ENCODE results near the gene MASP1.

MASP1 gene

DNA sequence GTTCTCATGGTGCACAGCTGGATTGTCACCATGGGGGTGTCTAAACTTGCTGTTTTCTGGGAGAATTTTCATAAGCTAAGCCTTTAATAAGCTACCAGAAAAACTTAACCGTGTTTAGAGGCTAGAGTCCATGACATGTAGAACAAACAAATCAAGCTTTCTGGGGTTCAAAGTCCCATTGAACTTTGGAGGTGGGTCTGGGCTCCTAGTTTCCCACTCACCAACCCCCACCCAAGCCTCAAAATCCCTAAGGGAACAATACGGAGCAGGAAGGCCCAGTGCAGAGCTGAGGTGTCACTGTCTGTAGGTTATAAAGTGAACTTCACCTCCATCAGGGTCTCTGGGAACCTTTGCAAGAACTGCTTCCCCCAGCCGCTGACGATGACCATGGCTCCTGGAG is 68.7 kb downstream of the MASP1 start:
- no peak overlapping the region for H3K4me3 ChIP-seq (replicated peaks; ENCODE audit: low read depth, low read length)
- no peak for TF ChIP-seq CTCF (IDR thresholded peaks at IDR 0.05; ENCODE audit: low read depth, low read length, missing control alignments)
- no peak for DNase-seq (ENCODE audit: extremely low read depth, low read depth)

DNA sequence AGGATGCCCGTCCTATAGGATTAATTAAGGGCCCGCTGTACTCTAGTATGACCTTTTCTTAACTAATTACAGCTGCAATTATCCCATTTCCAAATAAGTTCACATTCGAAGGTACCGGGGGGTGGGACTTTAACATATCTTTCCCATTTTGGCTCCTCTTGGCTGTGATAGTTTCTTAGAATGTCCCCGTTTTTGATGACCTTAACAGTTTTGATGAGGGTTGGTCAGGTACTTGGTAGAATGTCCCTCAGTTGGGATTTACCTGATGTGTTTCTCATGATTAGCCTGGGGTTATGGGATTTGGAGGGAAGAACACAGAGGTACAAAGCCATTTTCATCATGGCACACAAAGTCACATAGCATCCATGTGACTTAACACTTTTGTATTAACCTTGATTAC is 76.1 kb downstream of the MASP1 start:
- no peak overlapping the region for H3K4me3 ChIP-seq (replicated peaks; ENCODE audit: low read depth, low read length)
- no peak for DNase-seq (ENCODE audit: extremely low read depth, low read depth)
- no peak for TF ChIP-seq CTCF (IDR thresholded peaks at IDR 0.05; ENCODE audit: low read depth, low read length, missing control alignments)

- no peak for DNase-seq (ENCODE audit: extremely low read depth, low read depth)
- no peak overlapping the region for H3K4me3 ChIP-seq (replicated peaks; ENCODE audit: low read depth, low read length)
- no peak for TF ChIP-seq CTCF (IDR thresholded peaks at IDR 0.05; ENCODE audit: low read depth, low read length, missing control alignments)
Measured at GRCh38 chr3:187213616-187214015, 77.9 kb downstream of the MASP1 start.

DNA sequence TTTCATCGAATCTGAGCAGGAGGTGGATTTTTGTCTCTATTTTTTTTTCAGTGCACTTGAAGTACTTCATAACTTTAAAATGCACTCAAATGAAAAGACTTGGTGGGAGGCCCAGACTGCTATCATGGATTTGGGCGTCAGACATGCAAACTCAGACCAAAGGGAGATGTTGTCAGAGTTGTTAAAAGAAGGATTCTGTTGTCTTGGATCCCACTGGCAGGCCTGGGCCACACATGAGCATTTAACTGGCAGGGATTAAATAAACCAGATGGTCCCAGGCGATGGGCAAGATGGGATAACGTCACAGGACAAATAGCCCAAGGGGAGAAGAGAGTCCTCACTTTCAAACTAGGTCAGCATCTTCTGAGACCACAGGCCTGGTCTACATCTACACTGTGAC is 78.8 kb downstream of the MASP1 start:
- no peak overlapping the region for H3K4me3 ChIP-seq (replicated peaks; ENCODE audit: low read depth, low read length)
- no peak for DNase-seq (ENCODE audit: extremely low read depth, low read depth)
- no peak for TF ChIP-seq CTCF (IDR thresholded peaks at IDR 0.05; ENCODE audit: low read depth, low read length, missing control alignments)

DNA sequence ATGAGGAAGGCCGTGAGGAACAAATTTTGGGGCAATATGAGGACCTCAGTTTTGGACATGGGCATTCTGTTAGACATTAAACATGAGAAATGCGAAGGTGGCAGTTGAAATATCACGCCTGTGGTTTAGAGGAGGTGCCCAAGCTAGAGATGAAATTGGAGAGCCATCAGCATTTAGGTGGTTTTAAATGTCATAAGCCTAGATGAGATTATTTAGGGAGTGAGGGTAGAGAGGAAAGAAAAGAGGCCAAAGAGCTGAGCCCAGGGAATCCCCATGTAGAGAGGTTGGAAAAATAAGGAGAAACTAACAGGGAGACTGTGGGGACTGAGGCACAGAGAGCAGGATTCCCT is 79.4 kb downstream of the MASP1 start:
- H3K4me3 ChIP-seq (replicated peaks; ENCODE audit: low read depth, low read length) = no peak overlapping the region
- TF ChIP-seq CTCF (IDR thresholded peaks at IDR 0.05; ENCODE audit: low read depth, low read length, missing control alignments) = no peak
- no peak for DNase-seq (ENCODE audit: extremely low read depth, low read depth)

DNA sequence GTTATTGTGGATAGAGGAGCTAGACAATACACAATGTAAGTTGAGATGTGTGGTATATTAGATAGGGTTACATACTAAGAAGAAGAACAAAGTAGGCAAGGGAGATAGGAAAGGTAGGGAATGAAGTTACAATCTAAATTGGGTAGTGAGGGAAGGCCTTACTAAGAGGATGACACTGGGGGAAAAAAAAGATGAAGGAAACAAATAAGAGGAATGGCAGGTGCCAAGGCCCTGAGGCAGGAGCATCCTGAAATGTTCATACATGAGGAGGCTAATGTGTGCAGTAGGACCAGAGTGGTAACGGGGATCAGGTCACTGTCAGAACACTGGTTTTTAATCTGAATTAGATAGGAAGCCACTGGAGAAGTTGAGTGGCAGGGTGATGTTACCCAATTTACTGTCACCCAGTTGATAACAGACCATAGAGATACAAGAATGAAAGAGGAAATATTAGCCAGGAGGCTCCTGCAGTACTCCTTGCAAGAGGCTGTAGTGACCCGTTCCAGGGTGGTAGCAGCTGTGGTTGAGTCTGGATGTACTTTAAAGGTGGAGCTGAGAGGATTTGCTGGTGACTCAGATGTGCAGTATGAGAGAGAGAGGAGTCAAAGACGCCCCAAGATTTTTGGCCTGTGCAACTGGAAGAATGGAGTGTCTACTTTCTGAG is 79.9 kb downstream of the MASP1 start:
- H3K4me3 ChIP-seq (replicated peaks; ENCODE audit: low read depth, low read length) = no peak overlapping the region
- TF ChIP-seq CTCF (IDR thresholded peaks at IDR 0.05; ENCODE audit: low read depth, low read length, missing control alignments) = no peak
- DNase-seq (ENCODE audit: extremely low read depth, low read depth) = no peak

Measured in HFF-Myc (cell line).